Measurements from ENCODE around the gene MYO7B.

The MYO7B gene

DNA sequence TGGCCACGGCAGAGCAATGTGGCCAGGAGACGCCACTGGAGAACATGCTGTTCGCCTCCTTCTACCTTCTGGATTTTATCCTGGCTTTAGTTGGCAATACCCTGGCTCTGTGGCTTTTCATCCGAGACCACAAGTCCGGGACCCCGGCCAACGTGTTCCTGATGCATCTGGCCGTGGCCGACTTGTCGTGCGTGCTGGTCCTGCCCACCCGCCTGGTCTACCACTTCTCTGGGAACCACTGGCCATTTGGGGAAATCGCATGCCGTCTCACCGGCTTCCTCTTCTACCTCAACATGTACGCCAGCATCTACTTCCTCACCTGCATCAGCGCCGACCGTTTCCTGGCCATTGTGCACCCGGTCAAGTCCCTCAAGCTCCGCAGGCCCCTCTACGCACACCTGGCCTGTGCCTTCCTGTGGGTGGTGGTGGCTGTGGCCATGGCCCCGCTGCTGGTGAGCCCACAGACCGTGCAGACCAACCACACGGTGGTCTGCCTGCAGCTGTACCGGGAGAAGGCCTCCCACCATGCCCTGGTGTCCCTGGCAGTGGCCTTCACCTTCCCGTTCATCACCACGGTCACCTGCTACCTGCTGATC lies 115.4 kb downstream of the MYO7B start:
- Histone ChIP-seq H3K27me3 (ENCODE audit: low read depth, low read length) (no peaks in the 10 kb centered on the region), H3K9me3 (ENCODE audit: insufficient read depth, low read length) (no peaks in the 10 kb centered on the region), H4K20me1 (ENCODE audit: insufficient read depth, low read length) (no peaks in the 10 kb centered on the region), H3K9ac (ENCODE audit: low read length) (no peak overlapping the region), H3K27ac (ENCODE audit: low read length) (no peak overlapping the region), H3K4me3 (ENCODE audit: low read length) (no peak overlapping the region), H3K36me3 (replicated peaks; ENCODE audit: low read depth, low read length) (no peaks in the 10 kb centered on the region), H3K4me2 (ENCODE audit: low read length) (no peak overlapping the region), H3K4me1 (ENCODE audit: low read length) (peaks cover 5% of the 10 kb centered on the region), H2AFZ (ENCODE audit: low read depth, low read length) (no peak overlapping the region), H3K79me2 (ENCODE audit: low read length) (no peaks in the 10 kb centered on the region)
- TF ChIP-seq EZH2phosphoT487 (IDR thresholded peaks at IDR 0.05; ENCODE audit: low read depth): no peak
- TF ChIP-seq, protein P1, sequence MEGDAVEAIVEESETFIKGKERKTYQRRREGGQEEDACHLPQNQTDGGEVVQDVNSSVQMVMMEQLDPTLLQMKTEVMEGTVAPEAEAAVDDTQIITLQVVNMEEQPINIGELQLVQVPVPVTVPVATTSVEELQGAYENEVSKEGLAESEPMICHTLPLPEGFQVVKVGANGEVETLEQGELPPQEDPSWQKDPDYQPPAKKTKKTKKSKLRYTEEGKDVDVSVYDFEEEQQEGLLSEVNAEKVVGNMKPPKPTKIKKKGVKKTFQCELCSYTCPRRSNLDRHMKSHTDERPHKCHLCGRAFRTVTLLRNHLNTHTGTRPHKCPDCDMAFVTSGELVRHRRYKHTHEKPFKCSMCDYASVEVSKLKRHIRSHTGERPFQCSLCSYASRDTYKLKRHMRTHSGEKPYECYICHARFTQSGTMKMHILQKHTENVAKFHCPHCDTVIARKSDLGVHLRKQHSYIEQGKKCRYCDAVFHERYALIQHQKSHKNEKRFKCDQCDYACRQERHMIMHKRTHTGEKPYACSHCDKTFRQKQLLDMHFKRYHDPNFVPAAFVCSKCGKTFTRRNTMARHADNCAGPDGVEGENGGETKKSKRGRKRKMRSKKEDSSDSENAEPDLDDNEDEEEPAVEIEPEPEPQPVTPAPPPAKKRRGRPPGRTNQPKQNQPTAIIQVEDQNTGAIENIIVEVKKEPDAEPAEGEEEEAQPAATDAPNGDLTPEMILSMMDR (IDR thresholded peaks at IDR 0.05; ENCODE audit: low read depth, low read length): no peak

DNA sequence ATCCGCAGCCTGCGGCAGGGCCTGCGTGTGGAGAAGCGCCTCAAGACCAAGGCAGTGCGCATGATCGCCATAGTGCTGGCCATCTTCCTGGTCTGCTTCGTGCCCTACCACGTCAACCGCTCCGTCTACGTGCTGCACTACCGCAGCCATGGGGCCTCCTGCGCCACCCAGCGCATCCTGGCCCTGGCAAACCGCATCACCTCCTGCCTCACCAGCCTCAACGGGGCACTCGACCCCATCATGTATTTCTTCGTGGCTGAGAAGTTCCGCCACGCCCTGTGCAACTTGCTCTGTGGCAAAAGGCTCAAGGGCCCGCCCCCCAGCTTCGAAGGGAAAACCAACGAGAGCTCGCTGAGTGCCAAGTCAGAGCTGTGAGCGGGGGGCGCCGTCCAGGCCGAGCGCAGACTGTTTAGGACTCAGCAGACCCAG lies 115.9 kb downstream of the MYO7B start:
- Histone ChIP-seq H3K4me2 (ENCODE audit: low read length) (no peak overlapping the region), H3K4me3 (ENCODE audit: low read length) (no peak overlapping the region), H3K4me1 (ENCODE audit: low read length) (peaks cover 5% of the 10 kb centered on the region), H2AFZ (ENCODE audit: low read depth, low read length) (no peak overlapping the region), H4K20me1 (ENCODE audit: insufficient read depth, low read length) (no peaks in the 10 kb centered on the region), H3K79me2 (ENCODE audit: low read length) (no peaks in the 10 kb centered on the region), H3K9me3 (ENCODE audit: insufficient read depth, low read length) (no peaks in the 10 kb centered on the region), H3K27ac (ENCODE audit: low read length) (no peak overlapping the region), H3K27me3 (ENCODE audit: low read depth, low read length) (no peaks in the 10 kb centered on the region), H3K36me3 (replicated peaks; ENCODE audit: low read depth, low read length) (no peaks in the 10 kb centered on the region), H3K9ac (ENCODE audit: low read length) (no peak overlapping the region)
- TF ChIP-seq, protein P1 (IDR thresholded peaks at IDR 0.05; ENCODE audit: low read depth, low read length): no peak
- TF ChIP-seq EZH2phosphoT487 (IDR thresholded peaks at IDR 0.05; ENCODE audit: low read depth): no peak

DNA sequence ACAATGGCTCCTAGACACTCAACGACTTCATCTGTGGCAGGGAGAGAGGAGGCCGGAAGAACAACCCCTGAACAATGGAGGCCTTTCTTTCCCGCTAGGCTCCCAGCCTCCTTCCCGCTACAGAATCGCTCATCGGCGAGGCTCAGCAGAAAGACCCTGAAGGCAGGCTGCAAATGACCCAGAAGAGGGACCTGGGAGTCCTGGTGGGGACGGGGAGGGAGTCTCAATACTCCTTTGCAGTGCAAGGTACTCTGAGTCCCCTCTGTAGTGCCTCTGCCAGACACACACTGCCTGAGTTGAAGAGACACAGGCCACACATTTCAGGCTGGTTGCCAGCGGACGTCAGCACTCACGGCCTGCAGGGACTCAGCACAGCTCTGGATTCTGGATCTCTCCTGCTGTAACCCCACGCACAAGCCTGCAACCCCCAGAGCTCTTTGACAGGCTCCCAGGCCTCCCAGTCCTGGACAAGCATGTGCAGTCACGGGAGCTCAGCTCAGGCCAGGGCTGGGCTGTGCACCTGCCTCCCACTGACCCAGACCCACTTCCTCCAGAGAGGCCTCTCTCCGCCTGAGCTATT lies 116.6 kb downstream of the MYO7B start:
- Histone ChIP-seq H3K9ac (ENCODE audit: low read length) (no peak overlapping the region), H2AFZ (ENCODE audit: low read depth, low read length) (no peak overlapping the region), H3K4me3 (ENCODE audit: low read length) (no peak overlapping the region), H3K36me3 (replicated peaks; ENCODE audit: low read depth, low read length) (no peaks in the 10 kb centered on the region), H3K9me3 (ENCODE audit: insufficient read depth, low read length) (no peaks in the 10 kb centered on the region), H3K4me1 (ENCODE audit: low read length) (peaks cover 5% of the 10 kb centered on the region), H4K20me1 (ENCODE audit: insufficient read depth, low read length) (no peaks in the 10 kb centered on the region), H3K27ac (ENCODE audit: low read length) (no peak overlapping the region), H3K4me2 (ENCODE audit: low read length) (no peak overlapping the region), H3K27me3 (ENCODE audit: low read depth, low read length) (no peaks in the 10 kb centered on the region), H3K79me2 (ENCODE audit: low read length) (no peaks in the 10 kb centered on the region)
- TF ChIP-seq EZH2phosphoT487 (IDR thresholded peaks at IDR 0.05; ENCODE audit: low read depth): no peak
- TF ChIP-seq, protein P1 (IDR thresholded peaks at IDR 0.05; ENCODE audit: low read depth, low read length): no peak

DNA sequence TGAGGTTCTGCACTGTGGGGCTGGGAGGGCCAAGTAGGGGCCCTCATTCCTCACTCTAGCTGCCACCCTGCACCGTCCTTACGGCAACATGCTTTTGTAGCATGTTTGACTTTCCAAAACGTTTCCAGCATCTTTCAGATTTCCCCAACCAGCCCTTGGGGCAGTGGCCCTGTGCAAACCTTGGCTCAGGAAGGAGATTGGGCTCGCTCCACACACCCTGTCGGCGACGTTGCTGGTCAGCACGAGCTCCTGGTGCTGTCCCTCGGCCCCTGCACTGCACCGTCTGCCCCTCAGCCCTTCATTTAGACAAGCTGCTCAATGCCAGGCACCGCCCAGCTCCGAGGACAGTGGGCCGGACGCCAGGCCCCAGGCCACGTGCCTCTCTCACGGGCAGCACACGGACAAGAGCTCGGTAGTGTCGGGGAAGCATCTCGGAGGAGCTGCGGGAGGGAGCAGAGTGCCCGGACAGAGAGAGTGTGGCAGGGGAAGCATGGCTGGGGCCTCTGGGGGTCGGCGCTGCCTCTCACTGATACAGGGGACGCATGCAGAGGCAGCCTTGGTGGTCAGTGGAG lies 117.4 kb downstream of the MYO7B start:
- no peak overlapping the region for H3K27ac ChIP-seq (ENCODE audit: low read length)
- H3K79me2 ChIP-seq (ENCODE audit: low read length): no peaks in the 10 kb centered on the region
- no peaks in the 10 kb centered on the region for H3K27me3 ChIP-seq (ENCODE audit: low read depth, low read length)
- no peak overlapping the region for H3K4me2 ChIP-seq (ENCODE audit: low read length)
- H4K20me1 ChIP-seq (ENCODE audit: insufficient read depth, low read length): no peaks in the 10 kb centered on the region
- no peak overlapping the region for H3K4me3 ChIP-seq (ENCODE audit: low read length)
- H2AFZ ChIP-seq (ENCODE audit: low read depth, low read length): no peak overlapping the region
- TF ChIP-seq, protein P1 (IDR thresholded peaks at IDR 0.05; ENCODE audit: low read depth, low read length): no peak
- no peak for TF ChIP-seq EZH2phosphoT487 (IDR thresholded peaks at IDR 0.05; ENCODE audit: low read depth)
- no peaks in the 10 kb centered on the region for H3K36me3 ChIP-seq (replicated peaks; ENCODE audit: low read depth, low read length)
- no peak overlapping the region for H3K9ac ChIP-seq (ENCODE audit: low read length)
- H3K4me1 ChIP-seq (ENCODE audit: low read length): peaks cover 5% of the 10 kb centered on the region
- no peaks in the 10 kb centered on the region for H3K9me3 ChIP-seq (ENCODE audit: insufficient read depth, low read length)

Measured in OCI-LY3 (cell line).